Epithelial cell of esophagus (primary cell): ENCODE results near the gene RAB25.

Experiments used
- DNase-seq: peaks from one replicate; pipeline ENCODE4 v3.0.0; 2010; ENCODE audit warnings: low read depth
- H3K4me3 ChIP-seq: 2 replicates; pipeline ENCODE4 v1.5.1; 2011; ENCODE audit warnings: mild to moderate bottlenecking, low read length, control low read depth
- TF ChIP-seq, protein P1 (sequence below): IDR thresholded peaks from 2 replicates; pipeline ENCODE4 v1.5.1; 2011; ENCODE audit warnings: low read depth, mild to moderate bottlenecking, low read length, control low read depth, inconsistent platforms; ENCODE audit not compliant: insufficient read depth; ENCODE audit errors: missing control alignments

RAB25 gene

DNA sequence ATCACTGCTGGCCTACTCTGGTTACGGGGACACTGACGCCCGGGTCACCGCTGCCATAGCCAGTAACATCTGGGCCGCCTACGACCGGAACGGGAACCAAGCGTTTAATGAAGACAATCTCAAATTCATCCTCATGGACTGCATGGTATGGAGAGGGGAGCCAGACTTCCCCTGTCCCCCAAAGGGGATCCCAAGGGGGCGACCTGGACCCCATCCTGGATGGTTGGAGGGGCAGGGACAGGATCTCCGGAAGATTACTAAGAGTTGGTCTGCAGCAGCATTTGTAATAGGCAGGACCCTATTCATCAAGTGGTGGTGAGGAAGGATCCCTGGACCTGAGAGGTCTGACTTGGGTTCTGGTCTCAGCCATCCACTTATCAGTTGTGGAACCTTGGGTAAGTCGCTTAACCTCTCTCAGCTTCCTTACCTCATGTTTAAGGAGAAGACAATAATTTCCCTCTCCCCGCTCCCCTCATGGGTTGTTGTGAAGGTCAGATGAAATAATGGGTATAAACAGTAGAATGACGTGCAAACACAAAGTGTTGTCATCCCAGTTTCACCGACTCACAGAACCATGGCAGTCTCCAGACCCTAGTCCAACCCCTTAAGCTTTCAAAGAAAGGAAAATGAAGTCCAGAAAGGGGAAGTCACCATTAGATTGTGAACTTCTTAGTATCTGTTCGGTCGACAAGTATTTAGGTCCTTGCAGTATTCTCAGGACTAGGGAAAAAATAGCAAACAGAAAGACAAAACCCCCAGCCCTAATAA is 5.5 kb upstream of the RAB25 start:
- H3K4me3 ChIP-seq, result peak overlapping the region; percentile 95
- no peak for DNase-seq
- TF ChIP-seq, protein P1, sequence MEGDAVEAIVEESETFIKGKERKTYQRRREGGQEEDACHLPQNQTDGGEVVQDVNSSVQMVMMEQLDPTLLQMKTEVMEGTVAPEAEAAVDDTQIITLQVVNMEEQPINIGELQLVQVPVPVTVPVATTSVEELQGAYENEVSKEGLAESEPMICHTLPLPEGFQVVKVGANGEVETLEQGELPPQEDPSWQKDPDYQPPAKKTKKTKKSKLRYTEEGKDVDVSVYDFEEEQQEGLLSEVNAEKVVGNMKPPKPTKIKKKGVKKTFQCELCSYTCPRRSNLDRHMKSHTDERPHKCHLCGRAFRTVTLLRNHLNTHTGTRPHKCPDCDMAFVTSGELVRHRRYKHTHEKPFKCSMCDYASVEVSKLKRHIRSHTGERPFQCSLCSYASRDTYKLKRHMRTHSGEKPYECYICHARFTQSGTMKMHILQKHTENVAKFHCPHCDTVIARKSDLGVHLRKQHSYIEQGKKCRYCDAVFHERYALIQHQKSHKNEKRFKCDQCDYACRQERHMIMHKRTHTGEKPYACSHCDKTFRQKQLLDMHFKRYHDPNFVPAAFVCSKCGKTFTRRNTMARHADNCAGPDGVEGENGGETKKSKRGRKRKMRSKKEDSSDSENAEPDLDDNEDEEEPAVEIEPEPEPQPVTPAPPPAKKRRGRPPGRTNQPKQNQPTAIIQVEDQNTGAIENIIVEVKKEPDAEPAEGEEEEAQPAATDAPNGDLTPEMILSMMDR, result no peak

DNA sequence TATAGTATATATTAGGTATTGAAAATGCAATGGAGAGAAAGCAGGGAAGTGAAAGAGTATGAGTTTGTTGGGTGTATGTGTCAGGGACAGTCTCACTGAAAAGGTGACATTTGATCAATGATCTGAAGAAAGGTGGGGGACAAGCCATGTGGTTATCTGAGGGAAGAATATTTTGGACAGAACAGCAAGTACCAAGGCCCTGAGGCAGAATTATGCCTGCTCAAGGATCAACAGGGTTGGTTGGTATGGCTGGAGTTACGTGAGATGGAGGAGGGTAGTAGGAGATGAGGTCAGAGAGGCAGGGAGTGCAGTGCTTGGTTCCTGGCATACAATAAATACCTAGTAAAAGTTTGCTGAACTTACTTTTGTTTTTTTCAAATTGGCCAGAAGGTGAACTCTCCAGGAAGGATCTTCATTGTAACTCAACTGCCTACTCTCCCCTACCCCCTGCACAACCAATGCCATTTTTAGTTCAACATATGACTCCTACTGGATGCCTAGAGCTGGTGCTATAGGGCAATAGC is 4.6 kb upstream of the RAB25 start:
- TF ChIP-seq, protein P1, result no peak
- no peak overlapping the region for H3K4me3 ChIP-seq
- no peak for DNase-seq

DNA sequence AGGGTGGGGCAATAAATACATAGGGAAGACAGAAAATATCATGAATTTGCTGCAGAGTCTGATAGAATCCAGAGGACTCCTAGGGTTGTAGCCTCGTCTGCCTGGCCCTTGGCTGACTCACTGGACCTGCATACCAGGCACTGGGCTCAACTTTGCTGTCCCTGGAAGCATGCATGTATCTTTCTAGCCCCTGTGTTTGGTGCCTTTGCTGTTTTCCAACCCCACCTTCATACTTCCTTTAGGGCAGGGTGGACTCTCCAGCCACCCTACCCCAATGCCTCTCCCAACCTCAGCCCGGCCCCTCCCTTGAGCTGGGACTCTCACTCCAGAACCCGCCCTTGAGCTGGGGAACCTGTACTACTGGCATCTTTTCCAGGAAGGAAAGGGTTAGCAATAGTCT is 1.2 kb downstream of the RAB25 start:
- DNase-seq, result peak; percentile 66
- TF ChIP-seq, protein P1, result no peak
- H3K4me3 ChIP-seq, result peak overlapping the region; percentile 94

DNA sequence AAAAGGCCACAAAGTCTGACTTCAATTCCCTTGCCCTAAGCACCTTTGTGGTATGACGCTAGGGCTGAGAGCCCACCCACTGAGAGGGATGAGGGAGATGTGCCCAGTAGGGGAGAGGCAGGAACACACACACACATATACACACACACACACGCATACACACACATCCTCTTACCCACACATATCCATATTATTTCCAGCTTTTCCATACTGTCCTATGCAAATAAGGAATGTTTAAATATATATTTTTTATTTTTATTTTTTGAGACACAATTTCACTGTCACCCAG is 3.0 kb downstream of the RAB25 start:
- no peak for DNase-seq
- no peak overlapping the region for H3K4me3 ChIP-seq
- TF ChIP-seq, protein P1, result no peak

DNA sequence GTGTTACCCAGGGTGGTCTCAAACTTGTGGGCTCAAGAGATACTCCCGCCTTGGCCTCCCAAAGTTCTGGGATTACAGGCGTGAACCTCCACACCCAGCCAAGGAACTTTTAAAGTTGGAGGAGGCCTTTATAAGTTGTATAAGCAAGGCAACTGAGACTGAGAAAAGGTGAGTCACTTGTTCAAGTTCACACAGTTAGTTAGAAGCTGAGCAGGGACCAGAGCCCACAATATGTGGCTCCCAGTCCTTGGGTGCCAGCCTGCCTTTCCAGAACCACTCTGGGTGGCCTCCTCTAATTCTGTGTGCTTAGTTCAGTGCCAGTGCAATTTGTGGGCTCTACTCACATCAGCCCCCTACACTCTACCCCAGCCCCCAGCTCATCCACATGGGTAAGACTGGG is 3.7 kb downstream of the RAB25 start:
- peak; percentile 30 for DNase-seq
- TF ChIP-seq, protein P1, result no peak
- no peak overlapping the region for H3K4me3 ChIP-seq

DNA sequence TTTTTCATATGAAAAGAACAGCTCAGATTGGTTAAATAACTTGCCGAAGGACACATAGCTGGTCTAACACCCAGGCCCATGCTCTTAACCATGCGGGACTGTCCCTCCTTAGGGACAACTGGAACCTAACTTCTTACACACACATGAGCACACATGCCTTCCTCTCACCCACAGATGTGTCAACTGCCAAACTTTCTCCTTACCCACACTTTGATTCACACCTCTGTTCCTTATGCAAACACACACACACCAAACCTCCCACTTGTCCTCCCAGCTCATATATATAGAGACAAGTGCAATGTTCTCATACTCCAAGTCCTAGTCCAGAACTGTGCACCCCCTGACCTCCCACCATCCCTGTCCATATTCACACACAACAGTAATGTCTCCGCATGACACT is 4.3 kb downstream of the RAB25 start:
- no peak overlapping the region for H3K4me3 ChIP-seq
- DNase-seq, result no peak
- TF ChIP-seq, protein P1, result no peak

DNA sequence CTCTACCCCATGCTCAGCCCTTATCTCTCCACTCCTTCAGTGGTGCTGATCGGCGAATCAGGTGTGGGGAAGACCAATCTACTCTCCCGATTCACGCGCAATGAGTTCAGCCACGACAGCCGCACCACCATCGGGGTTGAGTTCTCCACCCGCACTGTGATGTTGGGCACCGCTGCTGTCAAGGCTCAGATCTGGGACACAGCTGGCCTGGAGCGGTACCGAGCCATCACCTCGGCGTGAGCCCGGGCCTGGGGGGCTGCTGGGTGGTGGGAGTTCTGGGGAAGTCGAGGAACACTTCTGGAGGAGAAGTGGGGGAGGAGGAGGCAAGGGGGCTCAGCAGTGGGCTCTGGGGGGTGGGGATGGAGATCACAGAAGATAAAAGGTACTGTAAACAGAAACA is 4.9 kb downstream of the RAB25 start:
- no peak for DNase-seq
- H3K4me3 ChIP-seq, result no peak overlapping the region
- TF ChIP-seq, protein P1, result no peak
